Stimulated activated CD4-positive, alpha-beta T cell treated with anti-CD3 and anti-CD28 coated beads, Interleukin-4, amount 100 ng/mL, for 4 hours (primary cell): ENCODE measurements around the gene ADGRB2.

Source experiments
- DNase-seq, 2 experiments: peaks; one replicate each; pipeline ENCODE4 v3.0.0-alpha.2; 2020

ADGRB2 gene

DNA sequence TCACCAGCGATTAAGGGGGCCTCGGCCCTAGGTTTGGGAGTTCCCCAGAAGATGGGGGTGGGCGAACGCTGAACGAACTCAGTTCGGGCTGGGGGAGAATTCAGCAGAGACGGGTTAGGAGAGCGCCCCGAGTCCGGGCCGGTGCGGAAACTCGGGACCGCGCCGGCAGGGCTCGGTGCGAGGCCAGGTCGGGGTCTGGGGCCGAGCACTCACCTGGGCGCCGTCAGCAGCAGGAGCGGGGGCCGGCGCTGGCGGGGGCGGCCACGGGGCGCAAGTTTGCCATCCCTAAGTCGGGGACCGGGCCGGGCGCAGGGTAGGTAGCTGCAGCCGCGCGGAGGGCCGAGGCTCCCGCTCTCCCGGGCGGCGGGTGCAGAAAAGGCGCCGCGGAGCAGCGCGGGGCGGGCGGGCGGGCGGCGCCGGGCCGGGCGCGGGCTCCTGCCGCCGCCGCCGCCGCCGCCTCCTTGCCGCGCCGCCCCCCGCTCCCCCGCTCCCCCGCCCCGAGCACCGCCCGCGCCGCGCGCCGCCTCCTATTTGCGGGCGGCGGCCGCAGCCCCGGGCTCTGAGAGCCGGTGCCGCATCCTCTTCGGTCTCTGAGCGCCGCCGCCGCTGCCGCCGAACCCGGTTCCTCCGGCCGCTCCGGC, 349 bp downstream of the ADGRB2 start:
- peak in 1 of 2 experiments; percentile 20 for DNase-seq

DNA sequence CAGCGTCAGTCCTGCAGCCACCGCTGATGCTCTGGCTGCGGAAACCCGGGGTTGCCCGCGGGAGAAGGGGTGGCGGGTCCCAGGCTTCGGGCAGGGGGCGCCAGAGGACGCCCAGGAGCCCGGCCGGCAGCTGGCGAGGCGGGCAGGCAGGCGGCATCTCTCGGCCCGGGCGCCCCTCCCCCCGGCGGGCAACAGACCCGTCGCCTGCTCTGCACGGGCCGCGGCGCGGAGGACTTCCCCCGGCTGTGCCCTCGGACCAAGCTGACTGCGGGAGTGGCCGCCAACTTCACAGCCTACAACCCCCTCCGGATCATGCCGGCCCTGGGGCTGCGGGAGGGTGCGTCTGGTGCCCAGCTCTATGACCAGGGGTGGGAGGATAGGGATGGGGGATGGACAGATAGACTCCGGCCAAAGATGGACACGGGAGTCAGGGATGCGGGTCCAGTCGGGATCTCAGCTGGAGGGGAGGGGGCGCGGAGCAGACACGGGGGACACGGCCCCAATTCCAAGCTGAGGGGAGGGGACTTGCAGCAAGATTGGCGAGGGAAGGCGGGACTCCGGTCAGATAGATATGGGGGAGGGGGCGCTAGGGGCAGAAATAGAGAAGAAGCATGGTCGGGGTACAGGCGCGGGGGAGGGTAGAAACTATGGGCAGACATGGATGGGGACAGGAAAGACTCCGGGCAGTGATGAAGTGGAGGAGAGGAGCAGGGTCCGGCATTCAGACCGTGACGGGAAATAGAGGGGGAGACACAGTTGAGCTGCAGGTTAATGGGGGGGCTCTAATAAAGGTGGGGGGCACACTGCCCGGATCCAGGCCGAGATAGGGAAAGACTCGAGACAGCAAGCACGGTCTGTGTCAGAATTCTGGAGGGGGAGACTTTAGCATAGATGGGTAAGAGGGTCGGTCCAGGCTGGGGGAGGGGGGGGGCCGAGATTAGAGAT, 1.1 kb downstream of the ADGRB2 start:
- DNase-seq, result peak; percentile 50 to 65

DNA sequence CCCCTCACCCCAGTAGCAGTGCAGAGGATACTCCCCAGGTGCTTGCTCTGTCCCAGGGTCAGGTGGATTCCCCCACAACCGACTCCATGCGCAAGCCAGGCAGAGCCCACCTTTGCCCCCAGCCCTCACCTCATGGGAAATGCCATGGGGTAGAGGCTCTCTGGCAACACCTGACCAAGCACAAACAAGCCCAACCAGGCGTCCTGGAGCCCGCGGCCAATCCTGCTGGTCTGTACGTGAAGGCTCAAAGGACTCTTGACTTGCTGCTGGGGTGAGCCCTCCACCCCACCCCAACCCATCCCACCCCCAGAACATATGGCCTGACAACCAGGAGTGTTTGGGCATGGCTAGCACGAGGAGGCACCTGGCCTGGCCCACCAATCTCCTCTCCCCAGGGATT, 1.8 kb downstream of the ADGRB2 start:
- no peak for DNase-seq

DNA sequence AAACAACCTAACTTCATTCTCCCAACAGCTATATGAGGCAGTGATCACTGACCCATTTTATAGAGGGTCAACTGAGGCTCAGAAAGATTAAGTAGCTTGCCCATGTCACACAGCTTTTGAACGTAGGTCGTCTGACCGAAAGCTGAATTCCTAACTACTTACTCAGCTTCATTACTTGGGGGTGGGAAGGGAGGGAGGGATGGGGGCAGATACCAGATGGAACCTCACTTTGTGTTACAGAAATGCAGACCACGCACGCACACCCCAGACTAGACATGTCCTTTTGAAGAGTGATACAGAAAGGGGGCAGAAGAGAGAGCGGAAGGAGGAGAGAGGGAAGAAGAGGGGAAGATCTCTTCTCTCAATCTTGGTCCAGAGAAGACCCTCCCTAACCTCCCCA, 2.3 kb downstream of the ADGRB2 start:
- DNase-seq, result no peak

DNA sequence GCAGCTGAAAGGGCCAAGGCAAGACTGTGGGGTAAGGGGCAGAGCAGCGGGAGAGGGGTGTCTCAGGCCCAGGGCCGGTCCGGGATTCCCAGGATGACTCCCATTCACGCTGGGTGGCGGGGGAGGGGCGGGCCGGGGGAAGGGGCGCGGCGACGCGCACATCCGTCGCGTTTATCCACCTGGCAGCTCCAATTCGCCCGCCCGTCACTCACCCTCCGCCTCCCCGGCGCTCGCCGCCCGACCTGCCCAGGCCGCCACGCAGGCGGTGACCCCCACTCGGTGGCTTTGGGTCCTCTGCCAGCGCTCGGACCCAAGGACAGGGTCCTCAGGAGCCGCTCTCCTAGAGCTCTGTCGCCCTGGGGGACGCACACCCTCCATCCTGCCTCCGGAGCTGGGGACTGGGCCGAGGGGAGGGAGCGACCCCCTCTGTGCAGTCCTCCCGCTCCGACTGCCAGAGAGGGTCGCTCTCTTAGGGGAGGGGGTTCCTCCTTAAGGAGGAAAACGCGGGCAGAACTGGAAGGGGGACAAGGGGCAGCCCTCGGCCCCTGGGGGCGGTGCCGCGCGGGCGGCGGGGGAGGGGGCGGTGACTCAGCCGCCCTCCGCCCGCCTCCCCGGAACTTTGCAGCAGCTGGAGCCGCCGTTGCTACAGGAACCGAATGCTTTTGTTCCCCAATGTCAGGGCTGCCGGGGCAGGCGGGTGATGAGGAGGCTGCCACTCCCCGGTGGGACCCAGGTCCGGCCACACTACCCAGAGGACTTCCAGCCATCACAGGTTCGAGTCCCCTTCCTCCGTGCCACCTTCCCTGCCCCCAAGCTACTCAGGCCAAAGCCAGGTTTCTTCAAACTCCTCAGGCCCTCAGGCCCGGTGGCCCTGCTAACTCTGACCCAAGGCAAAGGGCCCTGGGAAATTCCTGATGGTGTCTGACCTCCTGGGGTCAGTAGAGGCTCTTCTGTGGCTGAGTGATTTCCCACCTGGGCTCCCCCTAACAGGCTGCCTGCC, 3.4 kb downstream of the ADGRB2 start:
- peak; percentile 59 to 68 for DNase-seq

DNA sequence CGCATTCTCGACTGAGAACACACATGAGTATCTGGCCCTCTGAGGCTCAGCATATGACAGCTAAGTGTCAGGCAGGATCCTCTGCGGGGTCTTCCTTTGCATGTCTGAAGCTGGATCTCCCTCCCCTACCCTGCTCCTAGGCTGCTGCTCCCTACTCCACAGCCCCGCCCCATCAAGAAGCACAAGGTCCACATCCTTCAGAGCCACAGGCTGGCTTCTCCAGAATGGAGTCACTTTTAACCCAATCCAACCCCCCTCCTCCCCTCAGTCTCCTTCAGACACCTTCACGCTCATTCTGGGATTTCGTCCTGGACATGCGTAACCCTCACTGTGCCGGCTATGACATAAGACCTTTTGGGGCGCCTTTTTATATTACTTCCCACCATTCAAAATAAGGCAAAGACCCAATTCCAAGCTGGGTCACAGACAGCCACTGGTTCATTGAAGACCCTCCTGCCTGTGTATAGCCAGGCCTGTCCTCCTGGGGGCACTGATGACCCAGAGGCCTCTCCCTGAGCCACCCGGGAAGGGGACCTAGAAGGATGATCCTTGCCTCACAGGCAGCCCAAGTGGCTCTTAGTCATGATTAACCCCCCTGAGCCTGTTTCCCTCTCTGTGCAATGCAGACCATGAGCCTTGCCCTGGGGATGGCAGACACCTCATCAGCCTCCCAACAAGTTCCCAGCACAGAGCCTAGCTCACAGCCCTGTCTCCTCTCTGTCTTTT, 4.7 kb downstream of the ADGRB2 start:
- no peak for DNase-seq

DNA sequence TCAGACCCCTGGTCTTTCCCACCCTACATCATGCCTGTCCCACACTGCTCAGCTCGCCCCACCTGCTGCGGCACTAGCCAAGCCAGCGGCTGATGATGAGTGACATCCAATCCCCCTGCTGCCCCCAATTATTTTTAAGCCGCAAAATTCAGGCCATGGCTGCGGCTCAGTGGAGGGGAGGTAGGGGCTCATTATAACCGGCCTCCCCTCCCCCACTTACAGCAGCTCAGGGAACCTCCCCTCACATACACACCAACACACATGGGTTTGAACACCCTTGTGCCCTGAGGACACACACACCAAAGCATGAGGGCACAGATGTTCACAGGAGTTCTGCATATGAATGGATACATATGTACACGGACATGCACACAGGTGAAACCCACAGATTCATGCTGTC, 5.3 kb downstream of the ADGRB2 start:
- DNase-seq, result no peak

DNA sequence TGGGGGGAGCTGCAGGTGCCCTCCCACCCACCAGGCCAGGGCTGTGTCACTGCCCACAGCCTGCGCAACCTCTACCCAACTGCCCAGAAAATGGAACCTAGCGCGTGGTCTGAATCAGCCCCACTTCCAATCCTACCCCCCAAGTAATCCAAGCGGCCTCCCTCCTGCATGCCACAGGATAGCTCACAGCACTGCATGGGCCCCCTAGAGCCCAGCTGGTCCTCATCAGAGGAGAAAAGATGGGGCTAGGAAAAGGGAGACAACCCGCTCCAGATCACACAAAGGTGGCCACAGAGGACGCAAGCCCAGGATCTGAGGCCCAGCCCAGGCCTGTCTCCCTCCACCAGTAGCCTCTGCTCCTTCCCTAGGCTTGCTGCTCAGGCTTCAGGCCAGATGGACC, 6.2 kb downstream of the ADGRB2 start:
- DNase-seq, result no peak

DNA sequence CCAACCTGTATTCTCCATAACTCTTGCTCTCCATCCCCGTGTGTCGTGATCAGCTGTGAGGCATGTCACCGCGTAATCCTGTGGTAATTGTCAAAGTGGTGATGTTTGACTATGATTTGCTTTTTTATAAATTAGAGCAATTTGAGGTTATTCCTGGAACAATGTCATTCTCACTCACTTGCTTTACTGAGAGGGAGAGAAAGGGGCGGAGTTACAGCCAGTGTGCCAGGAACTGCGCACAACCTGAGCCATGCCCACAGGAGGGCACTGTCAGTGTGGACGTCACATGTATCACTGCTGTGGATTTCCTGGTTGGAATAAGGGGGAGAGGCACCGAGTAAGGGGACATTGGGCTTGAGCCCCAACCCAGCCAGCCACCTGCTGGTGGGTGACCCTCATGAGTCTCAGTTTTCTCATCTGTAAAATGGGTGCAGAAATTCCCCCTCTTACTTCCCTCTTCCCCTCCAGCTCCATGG, 6.9 kb downstream of the ADGRB2 start:
- DNase-seq, result no peak

DNA sequence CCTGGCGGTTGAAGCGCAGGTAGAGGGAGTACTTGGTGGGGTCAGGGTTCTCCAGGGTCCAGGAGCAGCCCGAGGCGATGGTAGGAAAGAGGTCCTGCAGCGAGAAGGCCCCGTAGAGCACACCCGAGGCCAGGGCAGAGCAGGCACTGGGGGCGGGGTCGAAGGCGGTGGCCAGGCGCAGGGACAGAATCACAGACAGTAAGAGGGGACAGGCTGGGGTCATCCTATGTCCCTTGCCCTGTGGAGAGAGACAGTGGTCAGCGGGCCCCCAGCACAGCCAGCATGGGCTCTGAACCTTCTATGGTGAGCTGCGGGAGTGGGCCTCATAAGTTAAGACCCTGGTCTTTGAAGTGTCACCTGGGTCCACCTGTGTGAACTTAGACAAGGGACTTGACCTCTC, 7.6 kb downstream of the ADGRB2 start:
- DNase-seq, result no peak

DNA sequence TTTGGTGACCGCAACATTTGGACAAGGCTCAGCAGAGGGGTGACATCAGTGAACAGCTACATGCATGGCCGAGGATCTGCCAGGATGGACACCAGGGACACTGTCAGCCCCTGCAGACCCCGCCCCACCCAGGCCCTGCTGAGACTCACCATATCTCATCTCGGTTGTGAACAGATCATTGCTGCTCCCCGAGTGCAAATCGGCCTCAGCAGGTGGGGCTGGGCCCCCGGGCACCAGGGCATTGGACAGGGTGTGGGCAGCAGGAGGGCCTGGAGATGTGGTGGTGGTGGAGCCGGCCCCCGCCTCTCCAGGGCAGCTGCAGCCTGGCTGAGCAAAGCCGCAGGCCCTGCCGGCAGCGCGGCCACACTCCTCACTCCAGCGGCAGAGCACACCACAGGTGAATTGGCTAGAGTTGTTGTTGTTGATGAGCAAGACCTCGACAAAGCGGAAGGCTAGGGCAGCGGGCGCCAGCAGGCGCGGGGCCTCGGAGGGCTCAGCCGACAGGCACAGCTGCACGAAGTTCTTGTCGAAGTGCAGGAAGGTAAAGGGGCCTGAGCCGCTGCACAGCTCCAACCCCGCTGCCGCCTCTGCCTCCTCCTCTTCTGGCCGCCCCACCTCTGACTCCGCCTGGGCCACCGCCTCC, 8.2 kb downstream of the ADGRB2 start:
- no peak for DNase-seq

DNA sequence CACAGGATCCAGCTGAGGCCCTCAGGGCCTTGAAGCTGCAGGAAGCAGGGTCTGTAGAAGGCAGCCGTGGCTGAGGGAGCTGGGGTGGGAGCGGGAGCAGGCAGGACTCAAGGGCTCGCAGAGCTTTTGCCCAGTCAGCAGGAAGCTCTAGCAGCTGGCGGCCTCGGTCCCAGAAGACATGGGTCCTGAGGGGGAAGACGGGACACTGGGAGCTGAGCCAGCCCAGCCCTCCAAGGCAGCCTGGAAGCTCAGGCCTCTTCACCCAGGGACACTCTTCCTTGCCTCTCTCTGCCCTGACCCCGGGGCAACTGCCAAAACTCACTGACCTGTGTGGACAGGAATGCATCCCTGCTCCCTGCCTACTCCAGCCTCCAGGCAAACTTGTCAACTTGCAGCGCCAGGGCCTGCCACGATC, 8.9 kb downstream of the ADGRB2 start:
- DNase-seq, result no peak

DNA sequence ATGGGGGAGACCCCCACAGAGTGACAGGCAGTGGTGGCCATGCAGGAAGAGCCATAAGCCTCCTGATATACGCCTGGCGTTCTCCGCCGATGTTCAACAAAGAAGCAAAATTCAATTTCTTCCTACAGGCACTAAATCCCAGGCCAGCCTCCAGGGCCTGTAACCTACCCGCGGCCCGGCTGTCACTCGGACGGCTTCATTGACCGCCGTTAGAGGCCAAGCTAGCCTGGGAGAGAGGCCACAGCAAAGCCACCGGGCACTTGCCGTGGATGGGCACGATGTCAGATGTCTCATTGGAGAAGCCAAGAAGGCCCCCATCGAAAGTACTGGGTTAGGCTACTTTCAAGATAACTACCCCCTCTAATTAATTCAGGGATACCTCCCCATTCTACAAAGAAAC, 9.7 kb downstream of the ADGRB2 start:
- no peak for DNase-seq

DNA sequence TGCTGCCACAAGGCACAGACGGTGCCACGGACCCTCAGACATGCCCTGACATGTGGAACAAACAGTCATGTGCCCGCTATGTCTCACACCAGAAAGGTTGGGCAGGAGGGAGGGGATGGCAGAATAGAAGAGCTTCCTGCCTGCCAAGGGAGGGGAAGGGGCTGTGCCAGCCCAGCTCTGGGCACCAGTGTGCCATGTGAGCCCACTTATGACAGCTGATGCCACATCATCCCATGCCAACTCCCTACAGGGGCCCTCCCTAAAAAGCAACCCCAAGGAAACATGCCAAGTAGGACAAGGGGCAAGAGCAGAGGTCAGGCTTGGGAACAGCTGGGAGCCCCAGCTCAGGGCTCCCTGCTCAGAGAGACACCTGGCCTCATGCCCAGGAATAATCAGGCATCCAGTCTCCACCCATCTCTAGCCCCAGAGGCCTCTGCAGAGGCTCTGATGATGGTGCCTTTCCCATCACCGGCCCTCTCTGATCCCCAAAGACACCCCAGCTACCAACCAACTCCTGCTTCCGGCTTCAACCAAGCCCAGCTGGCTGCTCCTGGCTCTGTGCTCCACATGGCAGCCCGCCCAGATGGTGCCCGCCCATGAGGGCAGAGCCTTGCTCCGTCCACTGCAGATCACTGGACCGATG, 10.3 kb downstream of the ADGRB2 start:
- DNase-seq, result no peak

DNA sequence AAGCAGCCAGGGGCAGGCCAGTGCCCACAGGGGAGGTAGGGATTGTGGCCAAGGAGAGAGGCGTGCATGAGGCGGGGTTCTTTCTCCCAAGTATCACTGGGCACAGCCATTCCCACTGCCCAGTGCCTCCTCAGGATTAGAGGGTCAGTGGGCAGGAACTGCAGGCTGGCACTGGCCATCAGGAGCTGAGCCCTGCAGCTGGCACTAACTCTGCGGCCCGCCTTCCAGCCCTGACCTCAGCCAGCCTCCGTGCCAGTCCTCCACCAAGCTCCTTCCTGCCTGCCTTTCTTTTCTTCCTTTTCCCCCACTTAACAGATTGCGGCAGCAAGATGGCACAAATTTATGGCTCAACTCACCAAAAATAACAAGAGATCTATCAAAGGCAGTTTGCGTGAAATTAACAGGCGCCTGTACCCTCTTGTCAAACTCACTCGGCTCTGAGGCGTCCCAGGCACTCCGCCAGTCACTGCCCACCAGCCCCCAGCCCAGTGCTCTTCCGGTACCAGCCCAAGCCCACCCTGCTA, 11.1 kb downstream of the ADGRB2 start:
- no peak for DNase-seq

DNA sequence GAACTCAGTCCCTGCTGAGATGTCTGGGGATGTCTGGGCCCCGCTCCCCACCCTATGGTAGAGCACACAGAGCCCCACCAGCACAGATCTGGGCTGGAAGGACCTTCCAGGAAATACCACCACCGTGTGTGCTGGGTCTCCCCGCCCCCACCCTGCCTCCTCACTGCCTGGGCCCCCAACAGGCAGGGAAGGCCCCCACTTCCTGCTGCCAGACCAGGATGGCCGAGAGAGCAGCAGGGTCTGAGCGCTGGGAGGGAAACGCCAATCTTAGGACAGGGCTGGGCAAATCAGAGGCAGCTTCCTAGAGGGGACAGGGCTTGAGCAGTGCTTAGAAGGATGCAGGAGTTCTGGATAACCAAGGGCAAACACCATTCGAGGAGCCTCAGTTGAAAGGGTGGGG, 11.9 kb downstream of the ADGRB2 start:
- DNase-seq, result no peak

DNA sequence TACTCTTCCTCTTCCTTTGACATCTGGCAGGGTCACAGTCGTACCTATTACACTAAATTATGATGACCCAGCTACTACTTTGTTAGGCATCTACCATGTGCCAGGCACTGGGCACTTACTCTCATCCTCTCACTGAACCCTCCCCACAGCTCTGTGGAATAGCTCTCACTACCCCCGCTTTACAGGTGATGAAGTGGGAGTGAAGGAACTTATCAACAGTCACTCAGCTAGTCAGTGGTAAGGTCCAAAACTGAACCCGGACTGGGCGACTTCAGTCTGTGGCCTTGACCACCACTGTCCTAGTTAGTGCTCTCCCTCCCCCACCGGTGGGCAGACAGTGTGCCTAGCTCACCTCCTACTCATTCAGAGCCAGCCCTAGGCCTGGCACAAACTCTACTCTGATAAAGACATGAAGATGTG, 12.3 kb downstream of the ADGRB2 start:
- no peak for DNase-seq

DNA sequence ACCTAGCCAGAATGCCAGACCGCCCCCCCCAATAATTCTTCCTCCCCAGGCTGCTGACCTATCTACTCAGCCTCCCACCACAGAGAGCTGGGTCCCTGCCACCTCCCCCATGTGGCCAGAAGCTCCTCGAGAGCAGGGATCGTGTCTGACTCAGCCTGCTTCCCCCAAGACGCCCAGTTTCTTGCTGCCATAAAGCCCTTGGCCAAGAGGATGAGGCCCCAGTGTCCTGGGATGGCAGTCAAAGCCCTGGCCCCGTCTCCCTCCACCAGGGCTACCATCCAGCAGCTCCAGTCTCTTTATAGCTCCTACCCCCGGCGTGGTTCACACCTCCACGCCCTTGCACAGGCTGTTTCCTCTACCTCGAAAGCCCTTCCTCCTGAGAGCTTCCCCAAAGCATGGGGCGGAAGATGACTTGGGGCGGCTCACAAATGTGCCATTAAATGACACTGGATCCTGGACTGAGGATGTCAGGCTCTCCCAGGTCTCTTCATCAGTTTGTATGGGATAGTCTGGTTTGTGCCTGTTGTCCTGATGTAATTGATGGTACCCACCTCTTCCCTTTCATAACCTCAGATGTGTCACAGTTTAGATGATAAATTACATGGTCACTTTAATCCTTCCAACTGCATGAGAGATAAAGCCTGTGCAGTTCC, 13.2 kb downstream of the ADGRB2 start:
- peak in 1 of 2 experiments; percentile 15 for DNase-seq

DNA sequence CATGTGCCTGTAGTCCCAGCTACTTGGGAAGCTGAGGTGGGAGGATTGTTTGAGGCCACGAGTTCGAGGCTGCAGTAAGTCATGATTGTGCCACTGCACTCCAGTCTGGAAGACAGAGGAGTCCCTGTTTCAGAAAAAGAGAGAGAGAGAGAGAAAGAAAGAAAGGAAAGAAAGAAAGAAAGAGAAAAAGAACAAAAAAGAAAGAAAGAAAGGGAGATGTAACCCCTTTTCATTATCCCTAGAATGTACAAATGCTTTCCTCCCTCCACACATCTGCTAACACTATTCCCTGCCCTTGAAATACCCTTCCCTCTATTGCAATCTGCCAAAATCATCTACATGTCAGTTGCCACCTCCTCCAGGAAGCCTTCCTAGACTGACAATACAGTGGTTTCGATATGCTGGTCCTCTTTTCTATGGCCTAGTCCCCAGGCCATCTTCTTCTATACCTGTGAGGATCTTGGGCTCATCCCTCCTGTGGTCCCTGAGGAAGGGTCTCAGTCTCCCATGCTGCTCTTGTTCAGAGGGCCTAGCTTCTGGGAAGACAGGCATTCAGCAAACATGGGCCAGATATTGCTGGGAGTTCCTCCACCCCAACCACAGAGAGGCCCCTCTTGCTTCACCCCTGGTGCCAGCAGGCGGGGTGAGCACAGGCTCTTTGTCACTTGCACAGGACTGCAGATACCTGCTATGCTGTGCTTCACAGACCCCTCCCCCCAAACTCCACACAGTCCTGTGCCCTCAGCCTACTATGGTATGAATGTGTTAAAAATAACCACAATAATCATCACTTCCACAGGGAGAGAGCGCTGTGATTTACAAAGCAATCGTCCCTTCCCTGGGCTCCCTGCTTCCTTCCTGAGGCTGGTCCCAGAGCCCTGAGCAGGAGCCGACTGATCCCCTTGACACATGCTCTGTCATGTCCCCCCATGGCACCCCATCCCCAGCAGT, 14.1 kb downstream of the ADGRB2 start:
- no peak for DNase-seq
